Measurements from ENCODE around the gene ARHGAP11A.

The ARHGAP11A gene

DNA sequence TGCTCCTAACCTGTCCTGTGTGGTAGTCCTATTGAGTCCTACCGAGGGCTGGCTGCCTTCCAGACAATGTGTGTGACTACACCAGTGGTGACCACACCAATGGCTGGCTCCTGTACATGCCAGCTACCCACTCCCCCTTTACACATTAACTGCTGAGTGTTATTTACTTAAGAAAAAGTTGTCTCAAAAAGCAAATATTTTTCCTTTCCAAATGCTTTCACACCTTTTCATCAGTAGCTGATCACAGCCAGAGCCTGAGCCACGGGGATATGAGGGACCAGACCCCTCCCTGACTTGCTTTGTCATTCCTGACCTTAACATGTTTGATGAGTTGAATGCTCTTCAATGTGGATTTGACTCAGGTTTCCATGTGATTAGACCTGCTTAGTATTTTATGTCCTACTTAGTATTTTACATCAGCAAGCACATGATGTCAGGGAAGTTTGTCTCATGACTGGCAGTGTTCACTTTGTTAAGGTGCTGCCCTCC is 72.9 kb downstream of the ARHGAP11A start:
- DNase-seq = no peak

Data from right kidney (tissue), 1 donor.